IMR-90 (cell line): ENCODE measurements around the gene RTL9. TPM values are rescaled to one million over a fixed set of nuclear protein-coding genes. Genes with fewer than 3 reads are reported as not detected.

Source experiments
- ATAC-seq: fragments of 200-7000 bp; cut with Tn5 transposase; 2 replicates; pipeline ENCODE4 v1.9.1; 2020; ENCODE audit warnings: low read depth, mild to moderate bottlenecking, moderate library complexity
- BruUV-seq: library from RNA; stranded (reverse); fragments of 400-500 nt; replicated peaks from 2 replicates; lab custom pipeline; 2021; lab: Mats Ljungman, UMichigan
- CTCF ChIA-PET: fragments of 300-600 bp; formaldehyde crosslinking; extraction: SDS; loops from one replicate; lab custom pipeline; 2021; ENCODE audit warnings: antibody characterized with exemption; lab: Yijun Ruan, JAX
- POLR2A ChIA-PET: fragments of 300-600 bp; sonication (Branson Sonifier 250); formaldehyde crosslinking; loops from one replicate; lab custom pipeline; 2022; ENCODE audit warnings: antibody characterized with exemption; ENCODE audit not compliant: unreplicated experiment; lab: Charles Lee
- DNase-seq: peaks from one replicate; pipeline ENCODE4 v3.0.0; 2013
- H2AFZ ChIP-seq: replicated peaks from 2 replicates; pipeline ENCODE3; 2013; ENCODE audit warnings: low read length, mild to moderate bottlenecking; ENCODE audit not compliant: poor library complexity
- H2AK5ac ChIP-seq: 2 replicates; pipeline ENCODE4 v1.6.1; 2013; ENCODE audit warnings: low read depth, low read length, inconsistent platforms
- H2AK9ac ChIP-seq: replicated peaks from 2 replicates; pipeline ENCODE3; 2013; ENCODE audit warnings: mild to moderate bottlenecking, low read depth, low read length, moderate library complexity; ENCODE audit not compliant: poor library complexity
- H2BK120ac ChIP-seq: 2 replicates; pipeline ENCODE4 v1.6.1; 2013; ENCODE audit warnings: low read depth, low read length, inconsistent platforms
- H2BK15ac ChIP-seq: 3 replicates; pipeline ENCODE4 v1.6.1; 2013; ENCODE audit warnings: low read depth, low read length, inconsistent platforms
- H2BK20ac ChIP-seq: 2 replicates; pipeline ENCODE4 v1.6.1; 2013; ENCODE audit warnings: low read depth, mild to moderate bottlenecking, inconsistent platforms, low read length, moderate library complexity
- H2BK5ac ChIP-seq: 2 replicates; pipeline ENCODE4 v1.6.1; 2013; ENCODE audit warnings: mild to moderate bottlenecking, low read depth, low read length, inconsistent platforms; ENCODE audit not compliant: poor library complexity, severe bottlenecking
- H3K14ac ChIP-seq: replicated peaks from 2 replicates; pipeline ENCODE4 v1.6.1; 2013; ENCODE audit warnings: low read depth, low read length, inconsistent platforms
- H3K18ac ChIP-seq: 2 replicates; pipeline ENCODE4 v1.6.1; 2013; ENCODE audit warnings: low read depth, low read length, control low read depth
- H3K23ac ChIP-seq: 2 replicates; pipeline ENCODE4 v1.6.1; 2013; ENCODE audit warnings: low read depth, low read length, inconsistent platforms
- H3K27ac ChIP-seq: 2 replicates; pipeline ENCODE4 v1.5.1; 2013; ENCODE audit warnings: mild to moderate bottlenecking, control low read depth, low read length; ENCODE audit not compliant: insufficient read depth
- H3K27me3 ChIP-seq: 2 replicates; pipeline ENCODE4 v1.6.1; 2013; ENCODE audit warnings: low read length; ENCODE audit not compliant: control insufficient read depth, insufficient read depth
- H3K36me3 ChIP-seq: 2 replicates; pipeline ENCODE4 v1.6.1; 2013; ENCODE audit warnings: low read length, mixed read lengths; ENCODE audit not compliant: control insufficient read depth, insufficient read depth
- H3K4ac ChIP-seq: 2 replicates; pipeline ENCODE4 v1.6.1; 2013; ENCODE audit warnings: low read depth, low read length, inconsistent platforms
- H3K4me1 ChIP-seq: 2 replicates; pipeline ENCODE4 v1.6.1; 2013; ENCODE audit warnings: low read length, mixed read lengths; ENCODE audit not compliant: control insufficient read depth, insufficient read depth
- H3K4me2 ChIP-seq: 2 replicates; pipeline ENCODE4 v1.6.1; 2013; ENCODE audit warnings: low read depth, mild to moderate bottlenecking, control low read depth, low read length, moderate library complexity
- H3K4me3 ChIP-seq: 2 replicates; pipeline ENCODE4 v1.5.1; 2013; ENCODE audit warnings: low read depth, mild to moderate bottlenecking, control low read depth, low read length, moderate library complexity; ENCODE audit not compliant: insufficient read depth
- H3K56ac ChIP-seq: 2 replicates; pipeline ENCODE4 v1.6.1; 2013; ENCODE audit warnings: low read length, inconsistent platforms; ENCODE audit not compliant: insufficient read depth; ENCODE audit errors: extremely low read depth
- H3K79me1 ChIP-seq, 2 experiments: 2 replicates each; pipeline ENCODE4 v1.6.1; 2013; ENCODE audit warnings: low read length in 2 of 2, inconsistent platforms in 1 of 2, low read depth in 1 of 2
- H3K9ac ChIP-seq: 2 replicates; pipeline ENCODE4 v1.6.1; 2013; ENCODE audit warnings: low read depth, low read length, control low read depth
- H3K9me1 ChIP-seq: 2 replicates; pipeline ENCODE4 v1.6.1; 2013; ENCODE audit warnings: low read length, inconsistent platforms; ENCODE audit not compliant: insufficient read depth
- H3K9me3 ChIP-seq: 2 replicates; pipeline ENCODE4 v1.6.1; 2013; ENCODE audit warnings: low read length; ENCODE audit not compliant: control insufficient read depth, insufficient read depth
- H4K20me1 ChIP-seq: 2 replicates; pipeline ENCODE4 v1.6.1; 2013; ENCODE audit warnings: low read length, inconsistent platforms; ENCODE audit not compliant: insufficient read depth
- H4K5ac ChIP-seq: 2 replicates; pipeline ENCODE4 v1.6.1; 2013; ENCODE audit warnings: mild to moderate bottlenecking, low read depth, low read length, control low read depth
- H4K8ac ChIP-seq, 2 experiments: 2 replicates each; pipeline ENCODE4 v1.6.1; 2013; ENCODE audit warnings: low read depth in 2 of 2, low read length in 2 of 2, control low read depth in 1 of 2, inconsistent platforms in 1 of 2
- H4K91ac ChIP-seq: 2 replicates; pipeline ENCODE4 v1.6.1; 2013; ENCODE audit warnings: low read depth, low read length, inconsistent platforms; ENCODE audit not compliant: insufficient read depth
- BHLHE40 ChIP-seq: fragments of 150-350 bp; IDR thresholded peaks from 2 replicates; pipeline ENCODE4 v1.6.1; 2016; ENCODE audit warnings: mild to moderate bottlenecking, low read depth, low read length
- CEBPB ChIP-seq: IDR thresholded peaks from 2 replicates; pipeline ENCODE4 v1.6.1; 2012; ENCODE audit warnings: low read depth, low read length, improper control_type of control experiment
- CHD1 ChIP-seq: IDR thresholded peaks from 2 replicates; pipeline ENCODE4 v1.6.1; 2012; ENCODE audit warnings: low read depth, low read length, improper control_type of control experiment
- CTCF ChIP-seq: conservative IDR thresholded peaks from 2 replicates; pipeline ENCODE4 v1.5.1; 2012; ENCODE audit warnings: mild to moderate bottlenecking, low read depth, low read length, improper control_type of control experiment
- FOS ChIP-seq: fragments of 150-350 bp; IDR thresholded peaks from 2 replicates; pipeline ENCODE4 v1.6.1; 2016; ENCODE audit warnings: low read depth, low read length
- MAFK ChIP-seq: IDR thresholded peaks from 2 replicates; pipeline ENCODE4 v1.6.1; 2012; ENCODE audit warnings: low read depth, low read length, improper control_type of control experiment
- MAZ ChIP-seq: IDR thresholded peaks from 2 replicates; pipeline ENCODE4 v1.6.1; 2012; ENCODE audit warnings: low read depth, mild to moderate bottlenecking, low read length, improper control_type of control experiment, moderate library complexity, borderline replicate concordance
- MXI1 ChIP-seq: IDR thresholded peaks from 2 replicates; pipeline ENCODE4 v1.6.1; 2012; ENCODE audit warnings: low read depth, mild to moderate bottlenecking, low read length, moderate library complexity, borderline replicate concordance
- NFE2L2 ChIP-seq: fragments of 150-350 bp; IDR thresholded peaks from 2 replicates; pipeline ENCODE4 v1.6.1; 2016; ENCODE audit warnings: low read depth, mild to moderate bottlenecking, low read length
- POLR2A ChIP-seq: IDR thresholded peaks from 2 replicates; pipeline ENCODE4 v1.6.1; 2012; ENCODE audit warnings: mild to moderate bottlenecking, low read depth, low read length
- RAD21 ChIP-seq: IDR thresholded peaks from 2 replicates; pipeline ENCODE4 v1.6.1; 2012; ENCODE audit warnings: low read length, improper control_type of control experiment
- RCOR1 ChIP-seq: IDR thresholded peaks from 2 replicates; pipeline ENCODE4 v1.6.1; 2012; ENCODE audit warnings: mild to moderate bottlenecking, low read length, improper control_type of control experiment; ENCODE audit not compliant: insufficient replicate concordance
- RFX5 ChIP-seq: IDR thresholded peaks from 2 replicates; pipeline ENCODE4 v1.8.0; 2012; ENCODE audit warnings: low read depth, mild to moderate bottlenecking, low read length, moderate library complexity
- SMC3 ChIP-seq: fragments of 150-350 bp; IDR thresholded peaks from 2 replicates; pipeline ENCODE4 v1.6.1; 2016; ENCODE audit warnings: low read depth, mild to moderate bottlenecking, antibody characterized with exemption, low read length, moderate library complexity
- USF2 ChIP-seq: fragments of 150-350 bp; IDR thresholded peaks from 2 replicates; pipeline ENCODE4 v1.6.1; 2017; ENCODE audit warnings: mild to moderate bottlenecking, antibody characterized with exemption, low read length, low read depth
- WGBS, 2 experiments: methylation state at CpG; one replicate each; pipeline versions ENCODE4 v1.1.5 to v1.1.7; 2013; ENCODE audit warnings: missing lambda C conversion rate in 2 of 2; ENCODE audit not compliant: insufficient read length in 1 of 2; ENCODE audit errors: extremely low coverage in 2 of 2; 5-methylcytosine and 5-hydroxymethylcytosine counted together
- dilution Hi-C: fragments of 300-500 bp; cut with HindIII; formaldehyde crosslinking; loops from one replicate; pipeline ENCODE4 v1.14.3; 2018; ENCODE audit warnings: low sequenced_read_pairs; ENCODE audit not compliant: unreplicated experiment
- in situ Hi-C: fragments of 300-500 bp; cut with MboI; formaldehyde crosslinking; loops from 3 replicates; pipeline ENCODE4 v1.14.3; 2019; ENCODE audit warnings: low sequenced_read_pairs, inconsistent platforms, mixed read lengths
- intact Hi-C: fragments of 100-400 bp; cut with micrococcal nuclease; formaldehyde crosslinking; loops from 2 replicates; pipeline ENCODE4 v1.10.0; 2022
- polyA plus RNA-seq, 3 experiments: library from polyadenylated mRNA; depleted of rRNA; stranded (reverse); fragments of >200 nt; gene quantifications; 2 replicates each; pipeline ENCODE4 v1.2.3, GENCODE V29; 2012; ENCODE audit warnings: low replicate concordance in 1 of 3
- total RNA-seq: library from RNA; depleted of rRNA; stranded (reverse); fragments of >200 nt; gene quantifications from 2 replicates; pipeline ENCODE4 v1.2.3, GENCODE V29; 2012
- TF ChIP-seq, protein P1 (sequence below): fragments of 150-350 bp; IDR thresholded peaks from 2 replicates; pipeline ENCODE4 v1.6.1; 2016; ENCODE audit warnings: low read depth, mild to moderate bottlenecking, low read length, moderate library complexity, borderline replicate concordance

The RTL9 gene
- total and polyA plus RNA-seq, 2 of the 4 experiments (the other 2 are of a cell fraction) = 0.26 to 0.90 TPM

DNA sequence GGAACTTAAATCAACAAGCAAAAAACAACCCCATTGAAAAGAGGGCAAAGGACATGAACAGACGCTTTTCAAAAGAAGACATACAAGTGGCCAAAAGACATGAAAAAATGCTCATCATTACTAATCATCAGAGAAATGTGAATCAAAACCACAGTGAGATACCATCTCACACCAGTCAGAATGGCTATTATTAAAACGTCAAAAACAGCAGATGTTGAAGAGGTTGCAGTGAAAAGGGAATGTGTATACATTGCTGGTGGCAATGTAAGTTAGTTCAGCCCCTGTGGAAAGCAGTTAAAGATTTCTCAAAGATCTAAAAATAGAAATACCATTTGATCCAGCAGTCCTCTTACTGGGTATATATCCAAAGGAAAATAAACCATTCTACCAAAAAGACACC lies 22.6 kb downstream of the RTL9 start:
- H3K27ac ChIP-seq = no peak overlapping the region
- no peak overlapping the region for H2BK120ac ChIP-seq
- H3K4me1 ChIP-seq = peaks cover 6% of the 10 kb centered on the region
- no peak overlapping the region for H4K8ac ChIP-seq
- no peak overlapping the region for H3K18ac ChIP-seq
- H2BK5ac ChIP-seq = peak overlapping the region; percentile 13
- no peak overlapping the region for H4K91ac ChIP-seq
- 63% methylated on average over 1 of the region's 2 CpGs; no CpG with 5 or more reads in 1 of the 2 experiments for WGBS, 2 experiments
- no peaks in the 10 kb centered on the region for H3K79me1 ChIP-seq
- H3K9ac ChIP-seq = no peak overlapping the region
- BruUV-seq = no TSS peak
- no peak overlapping the region for H3K56ac ChIP-seq
- DNase-seq (peak; percentile 79), ATAC-seq (no peak)
- H3K4me3 ChIP-seq = no peak overlapping the region
- H3K9me1 ChIP-seq = no peaks in the 10 kb centered on the region
- TF ChIP-seq USF2 = no peak
- no peak for TF ChIP-seq MAFK
- TF ChIP-seq MAZ = no peak
- no peak for TF ChIP-seq RAD21
- TF ChIP-seq SMC3 = no peak
- no peak for TF ChIP-seq CTCF
- no peak for TF ChIP-seq CHD1
- no peak for TF ChIP-seq FOS
- no peak for TF ChIP-seq BHLHE40
- no peak for TF ChIP-seq RFX5
- no peak for TF ChIP-seq NFE2L2
- TF ChIP-seq, protein P1, sequence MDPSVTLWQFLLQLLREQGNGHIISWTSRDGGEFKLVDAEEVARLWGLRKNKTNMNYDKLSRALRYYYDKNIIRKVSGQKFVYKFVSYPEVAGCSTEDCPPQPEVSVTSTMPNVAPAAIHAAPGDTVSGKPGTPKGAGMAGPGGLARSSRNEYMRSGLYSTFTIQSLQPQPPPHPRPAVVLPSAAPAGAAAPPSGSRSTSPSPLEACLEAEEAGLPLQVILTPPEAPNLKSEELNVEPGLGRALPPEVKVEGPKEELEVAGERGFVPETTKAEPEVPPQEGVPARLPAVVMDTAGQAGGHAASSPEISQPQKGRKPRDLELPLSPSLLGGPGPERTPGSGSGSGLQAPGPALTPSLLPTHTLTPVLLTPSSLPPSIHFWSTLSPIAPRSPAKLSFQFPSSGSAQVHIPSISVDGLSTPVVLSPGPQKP = no peak
- no peak for TF ChIP-seq MXI1
- no peak for TF ChIP-seq POLR2A
- no peak for TF ChIP-seq CEBPB
- TF ChIP-seq RCOR1 = no peak
- no peaks in the 10 kb centered on the region for H3K9me3 ChIP-seq
- no peak overlapping the region for H2BK15ac ChIP-seq
- dilution Hi-C loops = no loop called here
- H3K14ac ChIP-seq = no peak overlapping the region
- H3K36me3 ChIP-seq = no peaks in the 10 kb centered on the region
- H2BK20ac ChIP-seq = no peak overlapping the region
- H3K27me3 ChIP-seq = peaks cover under 1% of the 10 kb centered on the region
- H3K23ac ChIP-seq = no peak overlapping the region
- no peaks in the 10 kb centered on the region for H4K20me1 ChIP-seq
- H2AK5ac ChIP-seq = no peak overlapping the region
- ChIA-PET CTCF (no interaction called here), POLR2A (no interaction called here)
- H4K5ac ChIP-seq = no peak overlapping the region
- intact Hi-C loops = no loop called here
- H2AK9ac ChIP-seq = no peak overlapping the region
- in situ Hi-C loops = no loop called here
- no peak overlapping the region for H3K4ac ChIP-seq
- peak overlapping the region; percentile 62; the same call in 1 of the 2 replicates for H3K4me2 ChIP-seq
- no peak overlapping the region for H2AFZ ChIP-seq
